LNCaP clone FGC (cell line): ENCODE data around the gene OBSL1.

Experiments used
- DNase-seq: peaks from one replicate; pipeline ENCODE4 v3.0.0-alpha.2; 2011; ENCODE audit warnings: low read depth
- H3K4me3 ChIP-seq: 2 replicates; pipeline ENCODE4 v1.5.1; 2011; ENCODE audit warnings: mild to moderate bottlenecking, low read depth, low read length, control low read depth
- TF ChIP-seq, protein P1 (sequence below): IDR thresholded peaks from 2 replicates; pipeline ENCODE4 v1.5.1; 2012; ENCODE audit warnings: mild to moderate bottlenecking; ENCODE audit not compliant: control insufficient read depth, insufficient read depth; ENCODE audit errors: extremely low read depth

Gene OBSL1

DNA sequence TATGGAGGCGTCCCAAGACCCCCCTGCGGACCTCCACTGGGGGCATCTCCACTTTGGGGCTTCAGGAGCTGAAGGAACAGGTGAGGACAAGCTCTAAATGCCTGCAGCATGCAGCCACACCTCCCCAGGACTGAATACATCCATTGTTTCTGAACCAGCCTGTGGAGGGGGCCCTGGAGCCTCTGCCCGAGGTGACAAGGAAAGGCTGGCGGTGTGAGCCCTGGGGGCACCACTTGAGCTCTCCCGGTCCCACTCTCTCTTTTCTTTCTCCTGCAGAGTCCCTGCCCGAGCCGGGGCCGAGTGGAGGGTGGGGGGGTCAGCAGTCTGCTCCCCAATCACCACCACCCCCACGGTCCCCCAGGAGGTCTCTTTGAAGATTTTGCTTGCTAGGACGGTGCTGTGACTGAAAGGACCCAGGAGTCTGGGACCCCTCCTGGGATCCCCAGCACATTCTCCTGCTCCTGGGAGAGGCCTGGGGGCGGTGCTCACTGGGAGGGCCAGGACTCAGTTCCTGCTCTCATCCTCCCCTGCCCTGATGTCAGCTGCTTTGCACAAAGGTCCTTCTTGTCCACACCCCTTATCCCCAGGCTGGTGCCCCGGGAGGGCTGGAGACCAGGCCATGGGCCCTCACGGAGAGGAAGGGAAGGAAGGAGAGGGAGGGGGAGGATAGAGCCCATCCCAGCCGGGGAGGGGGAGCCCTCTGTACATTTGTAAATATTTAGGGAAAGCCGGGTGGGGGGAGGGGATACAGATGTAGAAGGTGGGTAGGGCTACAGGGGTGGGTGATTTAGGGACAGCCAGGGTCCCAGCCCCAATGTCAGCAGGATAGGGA, 33.5 kb downstream of the OBSL1 start:
- TF ChIP-seq, protein P1, sequence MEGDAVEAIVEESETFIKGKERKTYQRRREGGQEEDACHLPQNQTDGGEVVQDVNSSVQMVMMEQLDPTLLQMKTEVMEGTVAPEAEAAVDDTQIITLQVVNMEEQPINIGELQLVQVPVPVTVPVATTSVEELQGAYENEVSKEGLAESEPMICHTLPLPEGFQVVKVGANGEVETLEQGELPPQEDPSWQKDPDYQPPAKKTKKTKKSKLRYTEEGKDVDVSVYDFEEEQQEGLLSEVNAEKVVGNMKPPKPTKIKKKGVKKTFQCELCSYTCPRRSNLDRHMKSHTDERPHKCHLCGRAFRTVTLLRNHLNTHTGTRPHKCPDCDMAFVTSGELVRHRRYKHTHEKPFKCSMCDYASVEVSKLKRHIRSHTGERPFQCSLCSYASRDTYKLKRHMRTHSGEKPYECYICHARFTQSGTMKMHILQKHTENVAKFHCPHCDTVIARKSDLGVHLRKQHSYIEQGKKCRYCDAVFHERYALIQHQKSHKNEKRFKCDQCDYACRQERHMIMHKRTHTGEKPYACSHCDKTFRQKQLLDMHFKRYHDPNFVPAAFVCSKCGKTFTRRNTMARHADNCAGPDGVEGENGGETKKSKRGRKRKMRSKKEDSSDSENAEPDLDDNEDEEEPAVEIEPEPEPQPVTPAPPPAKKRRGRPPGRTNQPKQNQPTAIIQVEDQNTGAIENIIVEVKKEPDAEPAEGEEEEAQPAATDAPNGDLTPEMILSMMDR: no peak
- no peak for DNase-seq
- no peak overlapping the region for H3K4me3 ChIP-seq

DNA sequence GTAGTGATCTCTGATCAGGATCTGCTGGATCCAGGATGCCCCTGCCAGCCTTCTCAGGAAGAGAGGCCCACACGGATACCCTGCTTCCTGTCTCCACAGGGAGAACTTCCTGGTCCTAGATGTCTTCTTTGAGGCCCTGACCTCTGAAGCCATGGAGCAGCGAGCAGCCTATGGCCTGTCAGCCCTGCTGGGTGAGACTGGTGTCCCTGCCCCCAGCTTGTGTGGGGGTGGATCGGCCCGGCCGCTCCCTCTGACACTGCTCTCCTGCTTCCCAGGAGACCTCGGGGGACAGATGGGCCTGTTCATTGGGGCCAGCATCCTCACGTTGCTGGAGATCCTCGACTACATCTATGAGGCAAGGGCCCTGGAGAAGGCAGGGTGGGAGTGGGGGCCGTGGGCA, 34.4 kb downstream of the OBSL1 start:
- TF ChIP-seq, protein P1: no peak
- no peak for DNase-seq
- no peak overlapping the region for H3K4me3 ChIP-seq

DNA sequence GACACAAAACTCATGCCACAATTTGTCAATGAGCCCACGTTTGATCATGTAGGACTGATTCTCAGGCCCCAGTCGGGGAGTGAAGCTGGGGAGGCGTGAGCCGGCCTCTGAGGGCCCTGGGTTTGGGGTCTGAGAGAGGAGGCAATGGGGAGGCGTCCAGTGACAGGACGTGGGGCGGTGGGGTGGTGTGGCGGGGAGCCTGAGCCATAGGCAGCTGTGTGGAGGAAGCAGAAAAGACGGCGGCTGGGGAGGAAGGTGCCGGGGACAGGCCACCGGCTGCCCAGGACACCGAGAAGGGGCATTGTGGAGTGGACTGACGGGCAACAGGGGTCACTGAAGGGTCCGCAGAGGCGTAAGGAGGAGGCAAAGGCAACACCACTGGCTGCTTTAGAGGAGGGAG, 34.9 kb downstream of the OBSL1 start:
- DNase-seq: no peak
- no peak overlapping the region for H3K4me3 ChIP-seq
- TF ChIP-seq, protein P1: no peak

DNA sequence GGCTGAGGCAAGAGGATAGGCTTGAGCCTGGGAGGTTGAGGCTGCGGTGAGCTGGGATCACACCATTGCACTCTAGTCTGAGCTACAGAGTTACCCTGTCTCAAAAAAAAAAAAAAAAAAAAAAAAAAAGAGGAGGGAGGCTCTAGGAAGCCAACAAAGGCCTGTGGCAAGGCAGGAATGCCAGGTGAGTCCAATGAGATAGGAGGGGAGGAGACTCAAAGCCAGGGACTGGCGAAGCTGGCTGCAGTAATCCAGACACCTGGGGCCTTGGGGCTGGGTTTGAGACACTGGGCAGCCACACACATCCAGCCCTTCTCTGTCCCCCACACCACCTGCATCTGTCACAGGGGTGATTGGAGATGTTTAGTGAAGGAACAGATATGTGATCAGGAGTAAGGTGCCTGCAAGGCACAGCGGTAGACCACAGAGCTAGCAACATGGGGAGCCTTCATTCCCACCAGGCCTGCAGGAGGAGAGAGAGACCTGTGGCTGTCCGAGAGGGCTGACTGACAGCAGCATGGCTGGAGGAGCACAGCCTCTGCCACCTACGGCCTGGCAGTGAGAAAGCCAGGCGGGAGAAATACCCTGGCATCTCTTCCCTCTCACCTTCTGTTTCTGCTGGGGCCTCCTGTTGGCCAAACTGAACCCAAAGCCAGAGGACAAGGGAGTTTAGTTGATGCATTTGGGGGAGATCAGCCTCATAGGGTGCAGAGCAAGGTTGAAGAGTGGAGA, 37.2 kb downstream of the OBSL1 start:
- H3K4me3 ChIP-seq: no peak overlapping the region
- DNase-seq: no peak
- TF ChIP-seq, protein P1: no peak

DNA sequence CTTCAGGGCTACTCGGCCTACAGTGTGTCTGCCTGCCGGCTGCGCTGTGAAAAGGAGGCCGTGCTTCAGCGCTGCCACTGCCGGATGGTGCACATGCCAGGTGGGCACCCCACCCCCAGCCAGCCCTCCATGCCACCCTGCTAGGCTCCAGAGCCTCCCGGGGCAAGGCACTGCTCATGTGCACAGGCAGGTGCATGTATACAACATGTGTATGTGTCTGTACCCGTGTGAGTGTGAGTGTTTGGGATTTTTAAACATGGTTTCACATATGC, 39.0 kb downstream of the OBSL1 start:
- DNase-seq: no peak
- TF ChIP-seq, protein P1: no peak
- no peak overlapping the region for H3K4me3 ChIP-seq

DNA sequence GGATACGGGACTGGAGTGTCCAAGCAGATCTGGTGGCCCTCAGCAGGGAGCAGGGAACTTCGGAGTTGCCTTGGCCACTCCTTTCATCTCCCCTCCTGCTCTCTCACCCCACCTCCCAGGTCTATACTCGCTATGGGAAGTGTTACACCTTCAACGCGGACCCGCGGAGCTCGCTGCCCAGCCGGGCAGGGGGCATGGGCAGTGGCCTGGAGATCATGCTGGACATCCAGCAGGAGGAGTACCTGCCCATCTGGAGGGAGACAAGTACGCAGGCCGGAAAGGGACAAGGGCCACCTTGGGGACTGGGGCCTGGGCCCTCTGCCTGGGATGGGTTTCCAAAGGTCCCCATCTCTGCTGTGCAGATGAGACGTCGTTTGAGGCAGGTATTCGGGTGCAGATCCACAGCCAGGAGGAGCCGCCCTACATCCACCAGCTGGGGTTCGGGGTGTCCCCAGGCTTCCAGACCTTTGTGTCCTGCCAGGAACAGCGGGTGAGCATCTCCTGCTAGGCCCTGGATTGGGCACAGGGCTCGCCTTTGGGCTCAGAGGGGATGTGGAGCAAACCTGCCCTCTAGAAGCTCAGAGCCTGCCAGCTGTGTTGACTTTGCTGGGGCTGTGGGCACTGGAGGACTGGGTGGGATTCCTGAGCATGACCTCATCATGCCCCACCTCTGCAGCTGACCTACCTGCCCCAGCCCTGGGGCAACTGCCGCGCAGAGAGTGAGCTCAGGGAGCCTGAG, 39.5 kb downstream of the OBSL1 start:
- DNase-seq: no peak
- TF ChIP-seq, protein P1: no peak
- H3K4me3 ChIP-seq: no peak overlapping the region
